Left colon (tissue), 2 donors: ENCODE data around the gene TIAM2. TPM values are rescaled to one million over a fixed set of nuclear protein-coding genes. Genes with fewer than 3 reads are reported as not detected.
"Not testable (repeated sequence)": the region's sequence is repeated elsewhere in the genome, so short reads cannot be mapped to it uniquely, and the experiment has no call there.

Experiments
- ATAC-seq: fragments of 200-7000 bp; cut with Tn5 transposase; one replicate; pipeline ENCODE4 v1.9.1; 2020; ENCODE audit warnings: mild to moderate bottlenecking, moderate library complexity
- DNase-seq, 2 donors: peaks; one replicate each; pipeline ENCODE4 v3.0.0-alpha.2; 2020
- intact Hi-C, 2 donors: fragments of 100-400 bp; cut with DNase I in 1 of 2; cut with micrococcal nuclease in 1 of 2; formaldehyde crosslinking; loops; one replicate each; pipeline versions ENCODE4 v1.11.2 to v1.14.0; 2022; cut with DNase I, micrococcal nuclease
- total RNA-seq, 2 donors: library from RNA; stranded (reverse); fragmentation: NEBNext Ultra II Directional; extraction: Animal tissue kit (Norgen Biotek cat#: 25700); gene quantifications; one replicate each; pipeline ENCODE4 v1.2.1, GENCODE V29; 2021
- donor health status: DM: no; HTN: no; CAD: no.
- donor health status: DM: yes; HTN: yes; CAD: no.

The TIAM2 gene
- total RNA-seq, 2 donors from 2014 or later = 5.9 to 6.2 TPM

DNA sequence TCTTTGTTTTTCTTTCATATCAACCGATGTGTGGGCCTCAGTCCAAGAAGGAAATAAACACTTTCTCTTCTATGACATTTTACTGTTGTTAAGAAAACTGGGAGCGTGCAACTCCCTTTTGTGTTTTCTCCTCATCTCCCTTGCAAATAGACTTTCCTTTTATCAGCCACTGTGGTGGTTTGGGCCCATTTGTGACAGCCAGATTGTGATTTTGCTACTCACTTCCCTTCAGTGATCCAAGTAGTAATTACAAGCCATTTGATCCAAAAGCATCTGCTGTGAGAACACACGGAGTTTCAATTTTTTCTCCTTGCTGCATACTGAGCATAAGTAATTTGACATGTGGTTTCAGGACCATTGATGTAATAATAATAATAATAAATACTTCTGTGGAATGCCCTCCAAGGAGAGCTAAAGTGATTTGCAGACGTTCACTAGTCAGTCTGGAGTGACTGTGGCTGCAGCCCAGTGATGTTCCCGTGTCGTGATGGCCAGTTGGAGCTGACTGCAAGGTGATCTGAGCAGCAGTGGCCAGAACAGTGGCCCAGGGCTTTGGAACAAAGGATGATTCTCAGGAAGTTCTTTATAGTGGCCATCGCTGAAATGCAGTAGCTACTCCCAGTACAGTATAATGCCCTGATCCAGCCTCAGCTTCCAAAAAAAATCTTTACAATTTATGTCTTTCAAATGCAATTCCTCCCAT lies 176.8 kb downstream of the TIAM2 start:
- ATAC-seq (peak; percentile 56), DNase-seq (no peak)
- intact Hi-C loops = loop anchor here (10.0 kb wide), 3 partner anchors 247 to 497 kb away; no protein-coding TSS in a partner anchor

DNA sequence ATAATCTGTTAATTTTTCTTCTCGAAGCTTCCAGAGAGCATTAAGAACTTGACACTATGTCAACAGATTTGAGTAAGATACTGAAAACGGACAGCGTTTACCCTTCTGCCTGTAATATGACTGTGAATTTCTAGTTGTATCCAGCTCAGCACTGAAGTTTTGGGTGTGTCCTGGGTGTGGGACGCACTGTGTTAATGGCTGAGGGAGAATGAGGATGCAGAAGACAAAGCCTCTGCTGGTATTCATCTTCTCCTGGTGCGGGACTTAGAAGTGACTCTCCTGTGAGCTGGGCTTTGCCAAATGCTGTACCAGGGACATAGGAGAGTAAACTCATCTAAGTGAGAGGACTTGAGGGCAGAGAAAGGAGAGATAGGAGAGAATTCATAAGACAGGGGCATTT lies 178.4 kb downstream of the TIAM2 start:
- intact Hi-C loops = loop anchor here (10.0 kb wide), 3 partner anchors 249 to 499 kb away; no protein-coding TSS in a partner anchor
- peak; percentile 66 for ATAC-seq

DNA sequence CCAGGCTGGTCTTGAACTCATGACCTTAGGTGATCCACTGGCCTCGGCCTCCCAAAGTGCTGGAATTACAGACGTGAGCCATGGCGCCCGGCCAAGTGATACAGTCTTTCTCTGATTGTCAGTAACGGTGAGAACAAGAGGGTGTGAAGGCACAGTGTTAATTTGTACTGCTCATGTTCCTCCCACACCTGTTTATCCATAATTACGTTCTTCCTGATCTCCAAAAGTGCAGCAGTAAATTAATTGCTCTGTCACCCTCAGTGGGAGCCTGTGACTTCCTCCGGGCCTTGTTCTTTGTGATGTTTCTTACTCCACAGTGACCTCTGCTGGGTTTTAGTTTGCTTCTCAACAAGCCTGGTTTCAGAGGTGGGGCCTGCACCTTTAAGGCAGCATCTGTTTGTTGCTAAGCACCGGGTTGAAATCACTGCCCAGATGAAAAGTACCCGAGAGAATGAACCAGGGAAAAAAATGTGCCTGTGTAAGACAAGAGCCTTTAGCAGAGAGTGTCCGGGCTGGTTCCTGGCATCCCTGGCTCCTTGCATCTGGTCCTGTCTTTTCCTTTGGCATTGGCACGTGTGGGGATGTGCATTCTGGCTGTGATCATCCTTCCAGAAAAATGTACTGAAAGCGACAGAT lies 179.6 kb downstream of the TIAM2 start:
- DNase-seq = peak in 1 of 2 donors; percentile 51
- ATAC-seq = peak; percentile 94
- intact Hi-C loops = loop anchor here (2.0 to 10.0 kb wide), 5 partner anchors 74 to 500 kb away; no protein-coding TSS in a partner anchor

More for the DNA sequence above, 178.4 kb downstream of the TIAM2 start:
- DNase-seq = no peak

DNA sequence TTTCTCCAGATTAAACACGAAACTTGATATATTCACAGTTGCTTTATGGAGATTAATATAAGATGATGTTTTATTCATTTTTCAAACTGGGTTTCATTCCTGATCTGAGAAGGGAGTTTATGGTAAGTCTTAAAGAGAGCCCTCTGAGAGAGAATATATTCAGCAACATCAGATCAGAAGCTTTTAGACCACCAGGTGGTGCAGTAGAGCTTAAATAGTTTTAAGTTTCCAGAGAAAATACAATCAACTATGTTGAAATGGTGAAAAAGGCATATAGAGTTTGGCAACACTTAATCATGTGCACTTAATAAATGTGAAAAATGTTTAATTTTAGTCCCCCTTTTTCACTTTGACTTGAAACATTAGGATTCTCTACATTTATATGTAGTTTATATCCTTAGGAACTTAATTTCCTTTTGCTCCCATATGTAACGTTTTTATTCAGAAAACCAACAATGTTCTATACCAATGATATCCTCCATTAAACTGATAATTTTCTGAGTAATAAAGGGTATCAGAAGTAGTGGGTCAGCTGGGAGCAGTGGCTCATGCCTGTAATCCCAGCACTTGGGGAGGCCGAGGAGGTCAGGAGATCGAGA lies 182.3 kb downstream of the TIAM2 start:
- DNase-seq (peak in 1 of 2 donors; percentile 41), ATAC-seq (peak; percentile 39)
- intact Hi-C loops = loop anchor here (5.0 to 10.0 kb wide), 4 partner anchors 250 to 503 kb away; no protein-coding TSS in a partner anchor

DNA sequence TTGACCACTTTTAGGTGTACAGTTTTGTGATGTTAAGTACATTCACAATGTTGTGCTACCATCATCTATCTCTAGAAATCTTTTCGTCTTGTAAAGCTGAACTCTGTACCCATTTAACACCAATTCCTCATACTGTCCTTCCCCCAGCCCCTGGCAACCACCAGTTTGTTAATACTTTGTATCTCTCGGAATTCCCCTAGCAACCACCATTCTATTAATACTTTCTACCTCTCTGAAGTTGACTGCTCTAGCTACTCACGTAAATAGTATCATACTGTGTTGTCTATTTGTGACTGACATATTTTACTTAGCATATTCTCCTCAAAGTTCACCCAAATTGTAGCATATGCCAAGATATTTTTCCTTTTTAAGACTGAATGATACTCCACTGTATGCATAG lies 186.4 kb downstream of the TIAM2 start:
- DNase-seq (no peak), ATAC-seq (no peak)
- intact Hi-C loops = no loop called here

DNA sequence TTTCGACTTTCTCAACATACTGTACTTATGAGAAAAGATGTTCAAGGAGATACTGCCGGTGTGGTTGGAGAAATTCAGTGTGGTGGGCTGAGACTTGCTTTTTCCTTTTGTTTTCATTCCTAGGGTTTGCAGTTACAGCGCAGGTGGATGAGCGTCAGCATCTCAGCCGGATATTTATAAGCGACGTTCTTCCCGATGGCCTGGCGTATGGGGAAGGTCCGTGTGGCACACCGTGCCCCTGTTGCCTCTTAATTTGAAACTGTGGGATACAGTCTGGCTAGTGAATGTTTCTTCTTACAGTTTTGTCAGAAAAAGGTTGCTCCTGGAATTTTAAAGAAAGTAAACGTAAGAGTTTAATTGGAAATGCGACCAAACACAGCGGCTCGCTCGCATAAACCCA lies 187.0 kb downstream of the TIAM2 start:
- intact Hi-C loops = no loop called here
- ATAC-seq (no peak), DNase-seq (no peak)

DNA sequence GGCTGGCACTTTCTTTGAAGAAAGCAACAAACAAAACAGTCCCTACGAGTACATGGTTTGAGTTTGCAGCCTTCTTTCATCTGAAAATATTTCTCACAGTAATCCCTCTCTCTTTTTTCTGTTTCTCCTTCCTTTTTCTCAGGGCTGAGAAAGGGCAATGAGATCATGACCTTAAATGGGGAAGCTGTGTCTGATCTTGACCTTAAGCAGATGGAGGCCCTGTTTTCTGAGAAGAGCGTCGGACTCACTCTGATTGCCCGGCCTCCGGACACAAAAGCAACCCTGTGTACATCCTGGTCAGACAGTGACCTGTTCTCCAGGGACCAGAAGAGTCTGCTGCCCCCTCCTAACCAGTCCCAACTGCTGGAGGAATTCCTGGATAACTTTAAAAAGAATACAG lies 188.0 kb downstream of the TIAM2 start:
- intact Hi-C loops = no loop called here
- ATAC-seq (no peak), DNase-seq (no peak)

DNA sequence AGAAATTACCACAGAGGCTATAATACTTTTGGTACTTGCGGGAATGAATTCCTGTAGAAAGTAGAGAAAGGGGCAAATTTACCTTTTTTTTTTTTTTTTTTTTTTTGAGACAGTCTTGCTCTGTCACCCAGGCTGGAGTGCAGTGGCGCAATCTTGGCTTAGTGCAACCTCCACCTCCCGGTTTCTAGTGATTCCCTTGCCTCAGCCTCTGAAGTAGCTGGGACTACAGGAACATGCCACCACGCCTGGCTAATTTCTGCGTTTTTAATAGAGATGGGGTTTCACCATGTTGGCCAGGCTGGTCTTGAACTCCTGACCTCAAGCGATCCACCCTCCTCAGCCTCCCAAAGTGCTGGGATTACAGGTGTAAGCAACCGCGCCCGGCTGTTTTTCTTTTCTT lies 189.9 kb downstream of the TIAM2 start:
- ATAC-seq, DNase-seq, intact Hi-C loops: not testable (repeated sequence)

DNA sequence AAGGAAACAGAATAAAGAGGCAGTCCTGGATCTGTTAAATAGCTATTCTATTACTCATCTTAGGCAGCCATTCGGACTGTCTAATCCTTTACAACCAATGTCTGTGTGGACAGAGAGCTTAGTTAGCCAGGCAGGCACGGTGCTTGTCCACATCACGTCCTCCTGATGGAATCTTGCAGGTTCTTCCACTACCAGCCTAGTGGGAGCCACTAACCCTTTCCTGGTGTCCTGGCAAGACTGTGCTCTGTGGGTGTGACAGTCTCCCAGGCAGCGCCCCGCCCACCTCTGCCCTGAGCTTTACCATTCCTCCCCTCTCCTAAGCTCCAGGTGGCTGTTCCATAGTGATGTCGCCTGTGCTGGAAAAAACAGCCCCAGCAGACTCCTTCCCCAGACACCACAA lies 190.4 kb downstream of the TIAM2 start:
- ATAC-seq (peak; percentile 98), DNase-seq (peak; percentile 51 to 70)
- intact Hi-C loops = no loop called here

DNA sequence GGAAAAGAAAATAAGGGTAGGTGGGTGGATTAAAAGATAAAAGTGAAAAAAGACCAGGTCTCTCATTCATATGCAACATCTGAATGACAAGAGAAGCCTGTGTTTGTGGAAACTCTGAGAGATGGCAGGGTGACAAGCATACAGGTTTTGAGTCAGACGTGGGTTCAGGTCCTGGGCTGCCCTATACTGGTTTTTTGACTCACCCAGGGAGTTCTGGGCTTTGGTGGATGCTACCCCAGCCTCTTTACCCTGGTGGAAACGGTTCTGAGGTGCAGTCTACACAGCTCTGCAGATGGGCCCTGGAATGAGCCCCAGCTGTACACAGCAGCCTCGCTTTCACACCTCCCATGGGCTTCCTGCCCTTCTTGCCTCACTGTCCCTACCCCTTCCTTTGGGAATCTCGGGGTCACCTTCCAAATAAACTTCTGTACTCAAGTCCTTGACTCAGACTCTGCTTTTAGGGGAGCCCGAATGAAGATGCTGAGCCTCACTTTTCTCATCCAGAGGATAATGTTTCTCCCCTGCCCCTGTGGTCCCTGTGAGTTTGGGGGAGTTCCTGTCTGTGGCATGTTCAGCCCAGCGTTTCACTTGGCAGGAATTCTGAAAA lies 191.0 kb downstream of the TIAM2 start:
- no peak for ATAC-seq
- no peak for DNase-seq
- intact Hi-C loops = no loop called here

DNA sequence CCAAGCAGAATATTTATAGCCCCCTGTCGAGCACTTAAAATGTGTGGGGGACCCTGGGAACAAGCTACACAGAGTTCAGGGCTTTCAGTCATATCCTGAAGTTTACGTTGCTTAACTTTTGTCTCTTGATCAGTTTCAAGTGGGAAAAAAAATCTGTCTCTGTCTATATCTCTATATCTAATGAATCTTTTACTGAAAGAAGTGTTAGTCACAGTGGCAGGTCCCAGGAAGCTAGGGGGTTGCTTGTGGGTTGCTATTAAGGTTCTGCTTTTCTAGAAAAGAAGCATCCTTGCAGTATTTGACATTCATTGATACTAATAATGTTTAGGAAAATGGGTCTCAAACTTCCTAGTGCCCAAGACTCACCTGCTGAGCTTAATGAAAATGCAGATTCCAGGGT lies 192.0 kb downstream of the TIAM2 start:
- intact Hi-C loops = no loop called here
- no peak for DNase-seq
- ATAC-seq = no peak

DNA sequence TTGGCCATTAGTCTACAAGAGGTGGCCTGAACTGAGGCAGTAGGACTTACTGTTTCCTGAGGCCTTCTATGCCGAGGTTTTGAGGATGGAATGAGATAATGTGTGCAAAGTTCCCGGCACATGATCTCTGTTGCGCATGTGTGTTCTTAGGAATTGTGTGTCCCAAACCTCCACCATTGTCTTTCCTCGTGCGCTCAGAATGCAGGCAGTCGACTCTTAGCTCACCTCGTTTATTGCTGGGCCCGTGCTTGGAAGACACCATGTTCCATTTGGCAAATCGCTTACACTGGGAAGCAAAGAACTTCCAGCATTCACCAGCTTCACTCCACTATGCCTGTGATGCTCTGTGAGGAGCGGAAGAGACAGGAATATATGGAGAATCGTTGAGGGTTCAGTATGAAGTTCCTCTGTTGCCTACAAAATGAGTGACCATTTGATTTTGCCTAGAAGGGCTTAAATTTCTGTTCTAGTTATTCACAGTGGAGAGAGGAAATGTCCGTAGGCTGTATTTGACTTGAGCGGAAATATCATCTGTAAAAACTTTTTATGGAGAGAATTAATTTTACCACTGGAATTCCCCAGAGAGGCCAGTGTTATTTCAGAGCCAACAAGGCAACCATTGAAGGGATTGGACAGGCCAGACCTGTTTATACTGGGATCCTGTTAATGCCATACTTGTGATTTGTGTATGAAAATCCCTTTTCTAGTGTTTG lies 193.0 kb downstream of the TIAM2 start:
- no peak for ATAC-seq
- intact Hi-C loops = no loop called here

DNA sequence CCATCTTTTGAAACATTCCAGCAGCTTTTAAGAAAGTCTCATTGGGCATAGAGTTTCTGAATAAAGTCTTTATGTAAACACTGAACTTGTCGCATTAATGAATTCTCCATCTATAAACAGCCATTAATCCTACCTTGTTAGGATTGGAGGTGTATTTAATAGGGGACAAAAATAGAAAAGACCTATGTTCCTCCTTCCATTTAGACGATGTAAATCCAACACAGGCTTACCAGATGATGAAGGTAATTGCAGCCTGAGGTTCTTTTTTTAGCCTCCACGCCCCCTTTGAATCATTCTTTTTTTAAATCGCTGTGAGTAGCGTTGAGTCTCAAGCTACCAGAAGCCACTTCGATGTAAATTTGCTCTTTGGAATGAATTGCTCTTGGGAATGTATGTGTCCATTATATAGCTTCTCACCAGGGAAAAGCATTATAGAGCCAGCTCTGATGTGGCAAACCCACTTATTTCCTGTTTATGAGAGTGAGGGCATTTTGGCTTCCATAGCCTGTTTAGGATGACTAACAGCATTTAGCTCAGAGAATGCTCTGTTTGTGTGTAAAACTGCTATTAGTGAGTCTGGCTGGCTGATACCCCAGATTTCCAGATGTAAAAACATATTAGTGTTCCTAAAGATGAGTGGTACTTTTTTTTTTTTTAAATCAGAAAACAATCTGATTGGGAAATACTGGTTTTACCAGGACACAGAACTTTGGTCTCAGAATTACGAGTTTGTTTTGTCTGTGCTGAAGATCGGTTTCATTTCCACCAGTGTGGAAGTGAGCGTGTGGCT lies 193.8 kb downstream of the TIAM2 start:
- DNase-seq (no peak), ATAC-seq (no peak)
- intact Hi-C loops = no loop called here

More for the DNA sequence above, 193.0 kb downstream of the TIAM2 start:
- DNase-seq = no peak

DNA sequence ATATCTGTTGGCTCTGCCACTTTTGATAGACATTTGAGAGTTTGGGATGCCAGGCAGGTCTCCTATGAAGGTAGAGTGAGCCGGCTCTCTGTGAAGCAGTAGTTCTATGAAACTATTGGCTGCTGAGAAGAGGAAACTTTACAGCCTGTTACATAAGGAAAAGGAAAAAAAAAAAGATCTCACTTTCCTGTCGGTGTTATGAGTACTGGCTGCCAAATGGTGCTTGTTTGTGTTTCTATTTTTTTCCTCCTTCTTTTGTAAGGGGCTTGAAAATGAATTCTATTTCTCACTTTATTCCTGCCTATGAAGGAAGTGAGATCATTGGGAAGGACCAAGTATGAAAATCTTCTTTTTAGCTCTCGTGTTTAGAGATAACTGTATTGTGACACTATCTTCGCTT lies 195.6 kb downstream of the TIAM2 start:
- no peak for ATAC-seq
- no peak for DNase-seq
- intact Hi-C loops = no loop called here

DNA sequence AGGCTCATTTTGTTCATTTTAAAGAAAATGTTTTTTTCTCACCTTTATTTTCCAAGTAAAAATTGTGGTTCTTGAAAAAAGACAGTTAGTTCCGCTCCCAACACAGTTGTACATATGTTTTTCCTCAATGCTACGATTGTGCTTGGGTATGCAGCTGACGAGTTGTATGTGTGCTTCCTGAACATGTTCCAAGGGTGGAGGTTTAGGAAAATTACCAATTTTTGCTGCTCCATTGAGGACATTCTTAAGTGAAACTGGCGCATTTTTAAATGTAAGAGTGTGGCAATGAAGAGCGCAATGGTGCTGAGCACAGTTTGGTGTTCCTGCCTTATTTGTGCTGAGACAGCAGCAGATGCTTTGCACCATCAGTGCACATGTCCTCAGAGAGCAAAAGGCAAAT lies 198.4 kb downstream of the TIAM2 start:
- intact Hi-C loops = no loop called here
- DNase-seq (no peak), ATAC-seq (no peak)

DNA sequence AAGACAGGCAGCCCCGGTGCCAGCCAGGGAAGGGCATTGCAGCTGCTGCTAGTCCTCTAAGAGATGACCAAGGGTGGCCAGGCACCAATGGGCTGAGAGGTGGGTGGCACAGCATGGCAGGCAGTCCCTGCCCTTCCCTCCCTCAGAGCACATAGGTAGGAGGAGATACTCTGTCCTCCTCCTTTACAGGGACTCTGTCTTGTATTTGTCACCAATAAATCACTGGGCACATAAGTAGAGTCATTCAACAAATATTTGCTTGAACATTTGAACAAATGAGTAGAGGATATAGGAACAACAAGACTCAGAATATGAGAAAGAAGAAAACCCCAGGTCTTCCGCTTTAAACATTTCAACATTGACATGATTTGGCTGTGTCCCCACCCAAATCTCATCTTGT lies 199.3 kb downstream of the TIAM2 start:
- intact Hi-C loops = no loop called here
- ATAC-seq (no peak), DNase-seq (no peak)

DNA sequence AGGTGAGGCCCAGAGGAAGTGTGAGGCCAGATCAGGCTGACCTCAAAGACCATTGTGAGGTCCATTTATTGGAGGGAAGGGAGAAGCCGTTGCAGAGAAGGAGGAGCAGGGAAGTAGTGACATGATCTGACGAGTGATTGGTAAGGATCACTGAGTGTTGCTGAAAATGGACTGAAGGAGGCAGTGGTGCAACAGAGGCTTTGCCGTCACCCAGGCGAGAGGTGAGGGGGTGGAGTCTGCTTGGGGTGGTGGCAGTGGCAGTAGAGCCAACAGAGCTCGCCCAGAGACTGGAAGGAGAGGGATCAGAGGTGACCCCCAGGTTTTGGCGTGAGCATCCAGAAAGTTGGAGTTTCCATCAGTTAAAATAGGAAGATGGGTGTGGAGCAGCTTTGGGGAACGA lies 200.8 kb downstream of the TIAM2 start:
- intact Hi-C loops = no loop called here
- ATAC-seq (no peak), DNase-seq (no peak)

DNA sequence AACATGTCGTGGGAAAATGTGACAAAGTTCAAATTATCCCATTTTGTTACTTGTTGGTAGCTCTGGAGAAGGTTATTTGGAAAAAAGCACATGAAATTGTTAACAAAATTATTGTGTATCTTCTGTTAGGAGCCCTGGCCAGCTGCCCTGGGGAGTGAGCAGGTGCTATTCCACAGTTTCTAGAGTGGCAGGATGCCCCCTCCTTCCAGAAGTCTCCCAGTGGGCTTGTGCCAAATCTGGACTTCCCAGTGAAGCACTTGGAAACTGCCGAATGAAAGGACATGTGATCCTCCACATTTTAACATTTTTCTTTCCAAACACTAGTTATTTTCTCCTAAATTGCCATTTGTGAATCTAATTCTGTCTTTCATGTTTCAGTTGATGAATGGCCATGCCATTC lies 201.8 kb downstream of the TIAM2 start:
- ATAC-seq (no peak), DNase-seq (no peak)
- intact Hi-C loops = no loop called here
